SK-N-SH (cell line): ENCODE measurements around the gene EEFSEC. TPM values are rescaled to one million over a fixed set of nuclear protein-coding genes. Genes with fewer than 3 reads are reported as not detected.

Experiments
- CTCF ChIA-PET: fragments of 300-600, 350-600 bp; formaldehyde crosslinking; extraction: SDS; loops from one replicate; lab custom pipeline; 2021; lab: Yijun Ruan, JAX
- POLR2A ChIA-PET: fragments of 350-600 bp; sonication (Branson Sonifier 250); formaldehyde crosslinking; extraction: SDS; loops from one replicate; lab custom pipeline; 2020; ENCODE audit warnings: antibody characterized with exemption, inconsistent platforms; lab: Yijun Ruan, JAX
- DNase-seq: peaks from one replicate; pipeline ENCODE4 v3.0.0; 2012
- H2AFZ ChIP-seq: fragments of 200-600 bp; sonication (generic); 2 replicates; pipeline ENCODE4 v1.8.1; 2016; ENCODE audit warnings: antibody characterized with exemption, mild to moderate bottlenecking, low read depth
- H3F3A ChIP-seq: fragments of 200-600 bp; sonication (generic); replicated peaks from 2 replicates; pipeline ENCODE3; 2016; ENCODE audit warnings: antibody characterized with exemption, mild to moderate bottlenecking; ENCODE audit not compliant: insufficient read depth
- H3K27ac ChIP-seq, 2 experiments: fragments of 200-500 bp in 1 of 2; fragments of 200-600 bp in 1 of 2; sonication (Bioruptor generic) in 1 of 2; sonication (generic), shearing (Covaris generic) in 1 of 2; 2 replicates each; pipeline versions ENCODE4 v1.5.1 to v1.6.1; 2014 to 2016; ENCODE audit warnings: low read depth in 2 of 2, inconsistent platforms in 1 of 2, low read length in 1 of 2, mild to moderate bottlenecking in 1 of 2, mixed read lengths in 1 of 2
- H3K27me3 ChIP-seq: fragments of 200-600 bp; sonication (generic), shearing (Covaris generic); 2 replicates; pipeline ENCODE4 v1.6.1; 2016; ENCODE audit warnings: mixed run types; ENCODE audit not compliant: insufficient read depth
- H3K36me3 ChIP-seq, 2 experiments: fragments of 200-500 bp in 1 of 2; fragments of 200-600 bp in 1 of 2; sonication (Bioruptor generic) in 1 of 2; sonication (generic) in 1 of 2; replicated peaks in 1 of 2; 2 replicates each; pipeline versions ENCODE3 to v1.5.1; 2014 to 2016; ENCODE audit warnings: low read length in 1 of 2, mild to moderate bottlenecking in 1 of 2; ENCODE audit not compliant: insufficient read depth in 2 of 2, control insufficient read depth in 1 of 2
- H3K4me1 ChIP-seq, 2 experiments: fragments of 200-500 bp in 1 of 2; fragments of 200-600 bp in 1 of 2; sonication (Bioruptor generic) in 1 of 2; sonication (generic), shearing (Covaris generic) in 1 of 2; 2 replicates each; pipeline versions ENCODE4 v1.5.1 to v1.6.1; 2014 to 2016; ENCODE audit warnings: low read depth in 1 of 2, low read length in 1 of 2, mixed run types in 1 of 2; ENCODE audit not compliant: insufficient read depth in 2 of 2, control insufficient read depth in 1 of 2
- H3K4me2 ChIP-seq: fragments of 200-600 bp; sonication (generic), shearing (Covaris generic); 2 replicates; pipeline ENCODE4 v1.6.1; 2017; ENCODE audit warnings: mixed run types
- H3K4me3 ChIP-seq, 2 experiments: fragments of 200-500 bp in 1 of 2; fragments of 200-600 bp in 1 of 2; sonication (Bioruptor generic) in 1 of 2; sonication (generic), shearing (Covaris generic) in 1 of 2; 2 replicates each; pipeline versions ENCODE4 v1.5.1 to v1.8.1; 2014 to 2016; ENCODE audit warnings: low read depth in 2 of 2, inconsistent platforms in 1 of 2, low read length in 1 of 2, mild to moderate bottlenecking in 1 of 2, mixed read lengths in 1 of 2, moderate library complexity in 1 of 2
- H3K79me2 ChIP-seq: fragments of 200-600 bp; sonication (generic); 2 replicates; pipeline ENCODE4 v1.8.1; 2017; ENCODE audit warnings: mild to moderate bottlenecking; ENCODE audit not compliant: insufficient read depth
- H3K9ac ChIP-seq: fragments of 200-600 bp; sonication (generic); 2 replicates; pipeline ENCODE4 v1.6.1; 2017; ENCODE audit warnings: mixed run types
- H3K9me2 ChIP-seq: fragments of 200-600 bp; sonication (generic); 2 replicates; pipeline ENCODE4 v1.6.1; 2017; ENCODE audit warnings: mixed run types
- H3K9me3 ChIP-seq: fragments of 200-600 bp; sonication (generic); 2 replicates; pipeline ENCODE4 v1.6.1; 2017; ENCODE audit warnings: mixed run types, mild to moderate bottlenecking, moderate library complexity
- H4K20me1 ChIP-seq: fragments of 200-600 bp; sonication (generic); 2 replicates; pipeline ENCODE4 v1.6.1; 2017; ENCODE audit warnings: mild to moderate bottlenecking, mixed run types; ENCODE audit not compliant: insufficient read depth
- CTCF ChIP-seq: fragments of 200-600 bp; sonication (generic); IDR thresholded peaks from 2 replicates; pipeline ENCODE4 v1.6.1; 2017; ENCODE audit warnings: antibody characterized with exemption, mild to moderate bottlenecking, moderate library complexity
- ELF1 ChIP-seq: IDR thresholded peaks from 2 replicates; pipeline ENCODE4 v1.4.0; 2012
- EP300 ChIP-seq, 2 experiments: IDR thresholded peaks; 2 replicates each; pipeline versions ENCODE4 v1.4.0 to v1.6.1; 2012; ENCODE audit warnings: borderline replicate concordance in 1 of 2, low read depth in 1 of 2, low read length in 1 of 2
- EZH2phosphoT487 ChIP-seq: fragments of 200-600 bp; sonication (generic); IDR thresholded peaks from 2 replicates; pipeline ENCODE4 v1.6.1; 2017; ENCODE audit warnings: low read depth, mixed run types, mild to moderate bottlenecking, antibody characterized with exemption, moderate library complexity, borderline replicate concordance
- FOXJ3 ChIP-seq: sonication (generic); formaldehyde crosslinking; IDR thresholded peaks from 2 replicates; pipeline ENCODE4 v1.5.1; 2020; ENCODE audit warnings: mild to moderate bottlenecking, missing genetic modification reagents
- GATA2 ChIP-seq: sonication (generic); formaldehyde crosslinking; IDR thresholded peaks from 2 replicates; pipeline ENCODE4 v1.5.0; 2020; ENCODE audit warnings: mild to moderate bottlenecking, missing genetic modification reagents
- IRF3 ChIP-seq: fragments of 150-350 bp; IDR thresholded peaks from 2 replicates; pipeline ENCODE4 v1.6.1; 2016; ENCODE audit warnings: mild to moderate bottlenecking, low read depth, low read length
- MAX ChIP-seq: IDR thresholded peaks from 2 replicates; pipeline ENCODE4 v1.4.0; 2012; ENCODE audit warnings: low read depth
- MEF2A ChIP-seq: IDR thresholded peaks from 2 replicates; pipeline ENCODE4 v1.4.0; 2012; ENCODE audit warnings: low read depth, borderline replicate concordance
- NFIC ChIP-seq: IDR thresholded peaks from 2 replicates; pipeline ENCODE4 v1.4.0; 2012; ENCODE audit warnings: borderline replicate concordance
- POLR2AphosphoS5 ChIP-seq: IDR thresholded peaks from 2 replicates; pipeline ENCODE4 v1.6.1; 2012; ENCODE audit warnings: low read depth, low read length
- RAD21 ChIP-seq: IDR thresholded peaks from 2 replicates; pipeline ENCODE4 v1.6.1; 2012; ENCODE audit warnings: mild to moderate bottlenecking, low read length
- RCOR1 ChIP-seq: fragments of 150-350 bp; IDR thresholded peaks from 2 replicates; pipeline ENCODE4 v1.6.1; 2017; ENCODE audit warnings: antibody characterized with exemption, low read length
- RXRA ChIP-seq: IDR thresholded peaks from 2 replicates; pipeline ENCODE4 v1.4.0; 2012; ENCODE audit warnings: low read depth, mild to moderate bottlenecking, borderline replicate concordance
- TAF1 ChIP-seq: IDR thresholded peaks from 2 replicates; pipeline ENCODE4 v1.6.1; 2012; ENCODE audit warnings: low read depth, mild to moderate bottlenecking, low read length, moderate library complexity, borderline replicate concordance
- TCF12 ChIP-seq: IDR thresholded peaks from 2 replicates; pipeline ENCODE4 v1.4.0; 2012
- TEAD4 ChIP-seq: IDR thresholded peaks from 2 replicates; pipeline ENCODE4 v1.4.0; 2012; ENCODE audit warnings: mild to moderate bottlenecking, borderline replicate concordance; ENCODE audit not compliant: insufficient read depth
- USF1 ChIP-seq: IDR thresholded peaks from 2 replicates; pipeline ENCODE4 v1.4.0; 2012; ENCODE audit warnings: low read depth, borderline replicate concordance
- YY1 ChIP-seq: IDR thresholded peaks from 2 replicates; pipeline ENCODE4 v1.4.0; 2012; ENCODE audit warnings: low read depth, mild to moderate bottlenecking
- ZBTB33 ChIP-seq: IDR thresholded peaks from 2 replicates; pipeline ENCODE4 v1.4.0; 2012; ENCODE audit warnings: low read depth, borderline replicate concordance
- WGBS: methylation state at CpG from one replicate; pipeline ENCODE4 v1.1.6; 2017; ENCODE audit warnings: low lambda C conversion rate; 5-methylcytosine and 5-hydroxymethylcytosine counted together
- polyA plus RNA-seq, 3 experiments: library from polyadenylated mRNA; depleted of rRNA; stranded (reverse); fragments of >200 nt; gene quantifications; 2 replicates each; pipeline ENCODE4 v1.2.3, GENCODE V29; 2012

Gene EEFSEC
- polyA plus RNA-seq, 1 of the 3 experiments (the other 2 are of a cell fraction), result 12.4 TPM

GRCh38 chr3:128145279-128145678 is 8.0 kb upstream of the EEFSEC start (continued):
- TF ChIP-seq ZBTB33 (no peak), RAD21 (no peak), FOXJ3 (CRISPR knock-in tag) (no peak), MAX (no peak), EP300 (IDR thresholded peaks at IDR 0.05; ENCODE audit: borderline replicate concordance in 1 of 2, low read depth in 1 of 2, low read length in 1 of 2) (no peak)

GRCh38 chr3:128146201-128146600 is 7.1 kb upstream of the EEFSEC start:
- no peak overlapping the region for H3K4me2 ChIP-seq
- H4K20me1 ChIP-seq, result no peaks in the 10 kb centered on the region
- no peaks in the 10 kb centered on the region for H3K36me3 ChIP-seq
- H3K27me3 ChIP-seq, result no peaks in the 10 kb centered on the region
- H3K9me3 ChIP-seq, result no peaks in the 10 kb centered on the region
- H3F3A ChIP-seq, result peaks cover under 1% of the 10 kb centered on the region
- ChIA-PET POLR2A (no interaction called here), CTCF (no interaction called here)
- DNase-seq, result no peak
- H3K27ac ChIP-seq, result no peak overlapping the region
- TF ChIP-seq YY1 (no peak), POLR2AphosphoS5 (no peak), RCOR1 (no peak), IRF3 (no peak), FOXJ3 (CRISPR knock-in tag) (no peak), RAD21 (no peak), USF1 (no peak), EP300 (IDR thresholded peaks at IDR 0.05; ENCODE audit: borderline replicate concordance in 1 of 2, low read depth in 1 of 2, low read length in 1 of 2) (no peak), CTCF (no peak), EZH2phosphoT487 (no peak), ELF1 (no peak), TEAD4 (no peak), RXRA (no peak), TAF1 (no peak), MEF2A (no peak), GATA2 (CRISPR knock-in tag) (no peak), TCF12 (no peak), ZBTB33 (no peak), NFIC (no peak)
- no peaks in the 10 kb centered on the region for H3K79me2 ChIP-seq
- H3K4me1 ChIP-seq, result peaks cover 0 to 5% of the 10 kb centered on the region in 2 experiments; a peak in 1 of 4 replicates
- H3K9ac ChIP-seq, result no peak overlapping the region
- no peaks in the 10 kb centered on the region for H3K9me2 ChIP-seq
- no peak overlapping the region for H3K4me3 ChIP-seq
- H2AFZ ChIP-seq, result no peak overlapping the region
- WGBS, result 90% methylated on average over 14 of the region's 14 CpGs
